Keratinocyte (primary cell): ENCODE data around the gene TRMT10A.

Experiments
- CTCF ChIP-seq, 3 experiments: IDR thresholded peaks in 1 of 3; conservative IDR thresholded peaks in 1 of 3; optimal IDR thresholded peaks in 1 of 3; 2 replicates in 2 of 3; 3 replicates in 1 of 3; pipeline versions ENCODE3 to v1.5.1; 2011; ENCODE audit warnings: low read length in 3 of 3, mild to moderate bottlenecking in 3 of 3, moderate library complexity in 2 of 3, control low read depth in 1 of 3, inconsistent platforms in 1 of 3; ENCODE audit not compliant: insufficient read depth in 2 of 3; ENCODE audit errors: extremely low read depth in 1 of 3
- EZH2 ChIP-seq: IDR thresholded peaks from one replicate; pipeline ENCODE4 v1.6.1; 2012; ENCODE audit warnings: inconsistent platforms, mild to moderate bottlenecking, low read length, moderate library complexity

GRCh38 chr4:99536271-99536670 is 27.6 kb downstream of the TRMT10A start:
- TF ChIP-seq EZH2 (no peak), CTCF (optimal IDR thresholded peaks at IDR 0.05 in 1 of 3, IDR thresholded peaks at IDR 0.05 in 1 of 3, conservative IDR thresholded peaks at IDR 0.05 in 1 of 3; ENCODE audit: extremely low read depth in 1 of 3, insufficient read depth in 2 of 3, low read length in 3 of 3) (no peak)
